ENCODE measurements around the gene ZNF785. TPM values are rescaled to one million over a fixed set of nuclear protein-coding genes. Genes with fewer than 3 reads are reported as not detected.

Gene ZNF785
- 6.4 and 8.3 TPM in 2 replicates for total RNA-seq

GRCh38 chr16:30585400-30586191 is at the start of gene ZNF785:
Gene ZNF785, minus strand, starts transcription at chr16:30585697. Its CDS starts 86 bp downstream, at chr16:30585611.

GRCh38 chr16:30609926-30610839 is 24.7 kb upstream of the ZNF785 start, which contains the start of gene ZNF689:
Gene ZNF689, minus strand, starts transcription at chr16:30610389. Its CDS starts 348 bp downstream, at chr16:30610041.

GRCh38 chr16:30571445-30572322 is 13.8 kb downstream of the ZNF785 start, which contains the start of gene ZNF688:
Gene ZNF688, minus strand, starts transcription at chr16:30571714. Its CDS starts 85 bp downstream, at chr16:30571629.

GRCh38 chr16:30557957-30558788 is 27.3 kb downstream of the ZNF785 start, which contains the start of gene ZNF764:
Gene ZNF764, minus strand, starts transcription at chr16:30558374. Its CDS starts 192 bp downstream, at chr16:30558182.

GRCh38 chr16:30534368-30535105 is 51.0 kb downstream of the ZNF785 start, which contains the start of gene ZNF747:
Gene ZNF747, minus strand, starts transcription at chr16:30534858. Its CDS starts 179 bp downstream, at chr16:30534679.

Other genes with a start within 250 kb of the ZNF785 start
- 39.0 and 42.6 TPM in 2 replicates for gene CD2BP2, start 230.4 kb downstream of the ZNF785 start, total RNA-seq
- 41.5 and 49.0 TPM in 2 replicates for gene TBC1D10B, start 215.2 kb downstream of the ZNF785 start, total RNA-seq
- gene MYL11, start 210.9 kb downstream of the ZNF785 start, total RNA-seq, result not detected in 2 replicates
- 0.50 TPM in 1 of 2 replicates, not detected in the other for gene SEPTIN1, start 203.1 kb downstream of the ZNF785 start, total RNA-seq
- 5.4 and 8.3 TPM in 2 replicates for gene ZNF48, start 190.3 kb downstream of the ZNF785 start, total RNA-seq
- 15.6 and 20.5 TPM in 2 replicates for gene ZNF771, start 178.1 kb downstream of the ZNF785 start, total RNA-seq
- gene DCTPP1, start 155.7 kb downstream of the ZNF785 start, total RNA-seq, result 7.9 and 16.9 TPM in 2 replicates
- gene SEPHS2, start 139.8 kb downstream of the ZNF785 start, total RNA-seq, result 14.0 and 14.7 TPM in 2 replicates
- under 0.01 TPM in 1 of 2 replicates, not detected in the other for gene ITGAL, start 113.0 kb downstream of the ZNF785 start, total RNA-seq
- gene ZNF768, start 59.1 kb downstream of the ZNF785 start, total RNA-seq, result 14.3 and 27.5 TPM in 2 replicates
- gene ZNF747, start 50.8 kb downstream of the ZNF785 start, total RNA-seq, result 9.9 and 19.4 TPM in 2 replicates
- gene ZNF764, start 27.3 kb downstream of the ZNF785 start, total RNA-seq, result 6.3 and 6.5 TPM in 2 replicates
- 13.2 and 13.6 TPM in 2 replicates for gene ZNF688, start 14.0 kb downstream of the ZNF785 start, total RNA-seq
- gene ZNF689, start 24.7 kb upstream of the ZNF785 start, total RNA-seq, result 5.4 and 7.1 TPM in 2 replicates
- 4.8 and 8.8 TPM in 2 replicates for gene PRR14, start 65.3 kb upstream of the ZNF785 start, total RNA-seq
- gene FBRS, start 72.7 kb upstream of the ZNF785 start, total RNA-seq, result 23.2 and 24.4 TPM in 2 replicates
- gene SRCAP, start 113.5 kb upstream of the ZNF785 start, total RNA-seq, result 26.8 and 30.9 TPM in 2 replicates
- 20.5 and 26.9 TPM in 2 replicates for gene PHKG2, start 162.7 kb upstream of the ZNF785 start, total RNA-seq
- gene CFAP119, start 176.4 kb upstream of the ZNF785 start, total RNA-seq, result 0.66 and 2.9 TPM in 2 replicates
- 81.9 and 103 TPM in 2 replicates for gene RNF40, start 176.6 kb upstream of the ZNF785 start, total RNA-seq
- 10.5 and 14.7 TPM in 2 replicates for gene ZNF629, start 201.5 kb upstream of the ZNF785 start, total RNA-seq

All from smooth muscle cell of trachea (primary cell).